HG02840 (cell line): Measurements from ENCODE around the gene SYNDIG1.

Experiments used
- ATAC-seq: cut with Tn5 transposase; IDR thresholded peaks from one replicate; pipeline ENCODE4 v1.9.1; 2021; ENCODE audit warnings: mild to moderate bottlenecking, moderate library complexity, moderate number of reproducible peaks; ENCODE audit not compliant: unreplicated experiment, low FRiP score

Gene SYNDIG1

GRCh38 chr20:24469894-24470745, 691 bp downstream of the SYNDIG1 start:
- no peak for ATAC-seq

GRCh38 chr20:24470746-24471582, 1.5 kb downstream of the SYNDIG1 start:
- no peak for ATAC-seq

- no peak for ATAC-seq
These were observed 3.0 kb downstream of the SYNDIG1 start for GRCh38 chr20:24472426-24472825.

- ATAC-seq, result no peak
These were observed 4.2 kb downstream of the SYNDIG1 start for GRCh38 chr20:24473435-24474223.

GRCh38 chr20:24477831-24478547, 8.6 kb downstream of the SYNDIG1 start:
- no peak for ATAC-seq

- ATAC-seq, result no peak
These were observed 9.2 kb downstream of the SYNDIG1 start for GRCh38 chr20:24478584-24478983.

GRCh38 chr20:24479106-24479505, 9.7 kb downstream of the SYNDIG1 start:
- ATAC-seq, result no peak

- no peak for ATAC-seq
These were observed 10.2 kb downstream of the SYNDIG1 start for GRCh38 chr20:24479595-24479994.

- no peak for ATAC-seq
These were observed 11.1 kb downstream of the SYNDIG1 start for GRCh38 chr20:24480509-24480908.

- ATAC-seq, result no peak
These were observed 11.7 kb downstream of the SYNDIG1 start for GRCh38 chr20:24481173-24481572.

GRCh38 chr20:24483435-24484080, 14.1 kb downstream of the SYNDIG1 start:
- ATAC-seq, result no peak

GRCh38 chr20:24484081-24484450, 14.6 kb downstream of the SYNDIG1 start:
- no peak for ATAC-seq

GRCh38 chr20:24485981-24486380, 16.6 kb downstream of the SYNDIG1 start:
- ATAC-seq, result no peak

- ATAC-seq, result no peak
These were observed 17.8 kb downstream of the SYNDIG1 start for GRCh38 chr20:24487240-24487639.

- ATAC-seq, result no peak
These were observed 18.2 kb downstream of the SYNDIG1 start for GRCh38 chr20:24487648-24488047.

- no peak for ATAC-seq
These were observed 18.8 kb downstream of the SYNDIG1 start for GRCh38 chr20:24488064-24488799.

GRCh38 chr20:24488800-24489175, 19.4 kb downstream of the SYNDIG1 start:
- no peak for ATAC-seq

GRCh38 chr20:24489193-24489592, 19.8 kb downstream of the SYNDIG1 start:
- no peak for ATAC-seq

GRCh38 chr20:24489631-24490260, 20.3 kb downstream of the SYNDIG1 start:
- no peak for ATAC-seq
